Activated B cell treated with CpG ODN at 0.5 μM for 24 hours (primary cell): ENCODE results near the gene NUTM2D. TPM values are rescaled to one million over a fixed set of nuclear protein-coding genes. Genes with fewer than 3 reads are reported as not detected.
"Not testable (repeated sequence)": the region's sequence is repeated elsewhere in the genome, so short reads cannot be mapped to it uniquely, and the experiment has no call there.

Experiments used
- ATAC-seq: fragments of 200-7000 bp; cut with Tn5 transposase; one replicate; pipeline ENCODE4 v1.10.0; 2021; ENCODE audit warnings: low read depth, mild to moderate bottlenecking, moderate library complexity
- CTCF ChIA-PET: fragments of 350-600 bp; sonication (Branson Sonifier 250); formaldehyde crosslinking; loops from one replicate; lab custom pipeline; 2021; ENCODE audit warnings: antibody characterized with exemption; lab: Charles Lee
- POLR2A ChIA-PET: fragments of 350-600 bp; sonication (Branson Sonifier 250); formaldehyde crosslinking; loops from one replicate; lab custom pipeline; 2021; ENCODE audit warnings: antibody characterized with exemption; lab: Charles Lee
- DNase-seq: peaks from one replicate; pipeline ENCODE4 v3.0.0; 2022
- H3K27ac Mint-ChIP-seq: one replicate; pipeline ENCODE4 v1.8.0; 2020; ENCODE audit warnings: mixed read lengths
- H3K27me3 Mint-ChIP-seq: one replicate; pipeline ENCODE4 v1.8.0; 2021; ENCODE audit warnings: mixed read lengths
- H3K36me3 Mint-ChIP-seq: one replicate; pipeline ENCODE4 v1.8.0; 2021; ENCODE audit warnings: low read depth, mixed read lengths
- H3K4me1 Mint-ChIP-seq: one replicate; pipeline ENCODE4 v1.8.0; 2021; ENCODE audit warnings: mixed read lengths
- H3K4me3 Mint-ChIP-seq: one replicate; pipeline ENCODE4 v1.8.0; 2020; ENCODE audit warnings: mild to moderate bottlenecking, mixed read lengths
- H3K9me3 Mint-ChIP-seq: one replicate; pipeline ENCODE4 v1.8.0; 2020; ENCODE audit warnings: mixed read lengths
- intact Hi-C: fragments of 100-400 bp; cut with micrococcal nuclease; formaldehyde crosslinking; loops from one replicate; pipeline ENCODE4 v1.15.1; 2024
- total RNA-seq: library from RNA; stranded (reverse); gene quantifications from 2 replicates; pipeline ENCODE4 v1.2.3, GENCODE V29; 2022

NUTM2D gene
- total RNA-seq, 1 donor from 2014 or later, result 3.7 TPM

DNA sequence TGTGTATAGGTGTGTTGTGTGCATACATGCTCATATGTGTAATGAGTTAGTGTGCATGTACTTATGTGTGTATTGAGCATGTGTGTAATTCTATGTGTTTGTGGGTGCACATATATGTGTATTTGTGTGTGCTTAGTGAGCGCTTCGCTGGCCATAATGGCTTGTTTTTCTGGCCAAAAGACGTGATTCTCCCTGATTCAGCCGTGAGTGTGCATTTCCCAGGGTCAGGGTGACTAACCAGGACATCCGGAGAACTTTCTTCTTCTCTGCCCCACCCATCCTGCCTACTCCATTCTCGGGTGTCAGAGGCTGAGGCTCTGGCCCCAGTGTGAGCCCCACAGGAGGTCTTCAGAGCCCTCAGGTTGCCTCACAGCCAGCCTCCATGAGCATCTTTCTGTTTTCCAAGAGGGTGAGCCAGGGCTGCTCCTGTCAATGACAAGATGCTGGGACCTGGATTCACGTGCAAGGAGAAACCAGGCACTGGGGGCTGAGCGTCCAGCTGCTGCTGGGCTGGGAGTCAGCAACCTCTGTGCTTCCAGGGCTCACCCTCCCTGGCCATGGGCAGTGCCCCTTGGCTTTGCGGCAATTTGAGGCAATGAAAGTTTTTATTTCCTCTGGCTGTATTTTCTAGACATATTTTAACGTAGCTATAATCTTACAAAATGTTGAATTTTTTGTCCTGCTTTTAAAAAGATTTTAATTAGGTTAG is 25.8 kb downstream of the NUTM2D start:
- CTCF ChIA-PET, result interaction anchor here (0.6 kb wide), 1 partner anchor 1427 kb away, joined by 3 read pairs; no protein-coding TSS in a partner anchor
- intact Hi-C loops, POLR2A ChIA-PET, H3K4me1 Mint-ChIP-seq, ATAC-seq, H3K4me3 Mint-ChIP-seq, H3K9me3 Mint-ChIP-seq, H3K27me3 Mint-ChIP-seq, H3K36me3 Mint-ChIP-seq, DNase-seq, H3K27ac Mint-ChIP-seq: not testable (repeated sequence)

GRCh38 chr10:87384283-87384682 is 26.7 kb downstream of the NUTM2D start:
- H3K36me3 Mint-ChIP-seq, H3K4me1 Mint-ChIP-seq, DNase-seq, H3K27ac Mint-ChIP-seq, H3K9me3 Mint-ChIP-seq, ATAC-seq, CTCF ChIA-PET, POLR2A ChIA-PET, intact Hi-C loops, H3K27me3 Mint-ChIP-seq, H3K4me3 Mint-ChIP-seq: not testable (repeated sequence)

GRCh38 chr10:87385762-87386360 is 28.3 kb downstream of the NUTM2D start:
- ATAC-seq, H3K4me1 Mint-ChIP-seq, POLR2A ChIA-PET, H3K36me3 Mint-ChIP-seq, DNase-seq, H3K27ac Mint-ChIP-seq, intact Hi-C loops, H3K4me3 Mint-ChIP-seq, H3K9me3 Mint-ChIP-seq, CTCF ChIA-PET, H3K27me3 Mint-ChIP-seq: not testable (repeated sequence)

GRCh38 chr10:87391360-87391759 is 33.8 kb downstream of the NUTM2D start:
- H3K4me3 Mint-ChIP-seq, CTCF ChIA-PET, ATAC-seq, H3K9me3 Mint-ChIP-seq, POLR2A ChIA-PET, H3K27me3 Mint-ChIP-seq, DNase-seq, H3K27ac Mint-ChIP-seq, H3K4me1 Mint-ChIP-seq, intact Hi-C loops, H3K36me3 Mint-ChIP-seq: not testable (repeated sequence)

- H3K27me3 Mint-ChIP-seq, H3K9me3 Mint-ChIP-seq, DNase-seq, H3K4me3 Mint-ChIP-seq, intact Hi-C loops, CTCF ChIA-PET, ATAC-seq, H3K36me3 Mint-ChIP-seq, POLR2A ChIA-PET, H3K27ac Mint-ChIP-seq: not testable (repeated sequence)
- peaks cover 17% of the 10 kb centered on the region for H3K4me1 Mint-ChIP-seq
Measured at GRCh38 chr10:87396206-87396605, 38.7 kb downstream of the NUTM2D start.

- H3K9me3 Mint-ChIP-seq, POLR2A ChIA-PET, H3K4me3 Mint-ChIP-seq, DNase-seq, H3K27me3 Mint-ChIP-seq, H3K36me3 Mint-ChIP-seq, intact Hi-C loops, CTCF ChIA-PET, H3K27ac Mint-ChIP-seq: not testable (repeated sequence)
- ATAC-seq, result peak; percentile 37
- H3K4me1 Mint-ChIP-seq, result peaks cover 17% of the 10 kb centered on the region
Measured at GRCh38 chr10:87398436-87398835, 40.9 kb downstream of the NUTM2D start.

- not testable (repeated sequence) for H3K4me1 Mint-ChIP-seq
Measured at GRCh38 chr10:87407516-87408467, 50.2 kb downstream of the NUTM2D start.

DNA sequence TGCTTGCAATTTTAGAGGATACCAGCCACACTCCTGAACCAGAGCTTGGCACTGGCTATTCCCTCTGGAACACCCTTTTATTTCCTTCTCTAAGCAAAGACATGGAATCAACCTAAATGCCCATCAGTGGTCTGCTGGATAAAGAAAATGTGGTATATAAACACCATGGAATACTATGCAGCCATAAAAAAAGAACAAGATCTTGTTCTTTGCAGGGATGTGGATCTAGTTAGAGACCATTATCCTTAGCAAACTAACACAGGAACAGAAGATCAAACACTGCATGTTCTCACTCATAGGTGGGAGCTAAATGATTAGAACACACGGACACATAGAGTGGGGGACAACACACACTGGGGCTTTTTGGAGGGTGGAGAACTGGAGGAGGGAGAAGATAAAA is 56.4 kb downstream of the NUTM2D start:
- ATAC-seq, H3K4me3 Mint-ChIP-seq, H3K36me3 Mint-ChIP-seq, intact Hi-C loops, POLR2A ChIA-PET, CTCF ChIA-PET, H3K4me1 Mint-ChIP-seq, H3K9me3 Mint-ChIP-seq, H3K27me3 Mint-ChIP-seq, DNase-seq, H3K27ac Mint-ChIP-seq: not testable (repeated sequence)

More at GRCh38 chr10:87407516-87408467, 50.2 kb downstream of the NUTM2D start:
- H3K27ac Mint-ChIP-seq, H3K36me3 Mint-ChIP-seq, H3K27me3 Mint-ChIP-seq, POLR2A ChIA-PET, H3K9me3 Mint-ChIP-seq, DNase-seq, CTCF ChIA-PET, ATAC-seq, intact Hi-C loops: not testable (repeated sequence)
- H3K4me3 Mint-ChIP-seq, result peak overlapping the region; percentile 68

Other genes with a start within 250 kb of the NUTM2D start
- gene NUTM2A, start 132.3 kb upstream of the NUTM2D start, total RNA-seq, result 1.0 and 1.3 TPM in 2 replicates
- gene MINPP1, start 147.1 kb downstream of the NUTM2D start, total RNA-seq, result 5.3 and 7.3 TPM in 2 replicates